Tibial nerve (tissue), 4 donors: ENCODE measurements around the gene PPIA.

Experiments
- CTCF ChIP-seq, 5 experiments: fragments of 200-600 bp in 3 of 5; fragments of 450-650 bp in 2 of 5; sonication (generic) in 3 of 5; IDR thresholded peaks; one replicate each; pipeline ENCODE4 v1.5.1; 2016 to 2019; ENCODE audit warnings: antibody characterized with exemption in 5 of 5, mild to moderate bottlenecking in 3 of 5, moderate library complexity in 2 of 5
- EP300 ChIP-seq, 2 donors: sonication (generic); formaldehyde crosslinking; IDR thresholded peaks; one replicate each; pipeline ENCODE4 v1.6.1; 2017; ENCODE audit warnings: antibody characterized with exemption in 2 of 2, mild to moderate bottlenecking in 1 of 2
- POLR2A ChIP-seq, 2 donors: fragments of 450-650 bp; IDR thresholded peaks; one replicate each; pipeline ENCODE4 v1.6.1; 2017; ENCODE audit warnings: antibody characterized with exemption in 2 of 2, mild to moderate bottlenecking in 2 of 2, moderate library complexity in 2 of 2

GRCh38 chr7:44772440-44772839 is 24.0 kb upstream of the PPIA start:
- TF ChIP-seq CTCF (IDR thresholded peaks at IDR 0.05): no peak
- no peak for TF ChIP-seq POLR2A (IDR thresholded peaks at IDR 0.05)
- no peak for TF ChIP-seq EP300 (IDR thresholded peaks at IDR 0.05)
